Measurements from ENCODE around the gene FCMR.

Gene FCMR

DNA sequence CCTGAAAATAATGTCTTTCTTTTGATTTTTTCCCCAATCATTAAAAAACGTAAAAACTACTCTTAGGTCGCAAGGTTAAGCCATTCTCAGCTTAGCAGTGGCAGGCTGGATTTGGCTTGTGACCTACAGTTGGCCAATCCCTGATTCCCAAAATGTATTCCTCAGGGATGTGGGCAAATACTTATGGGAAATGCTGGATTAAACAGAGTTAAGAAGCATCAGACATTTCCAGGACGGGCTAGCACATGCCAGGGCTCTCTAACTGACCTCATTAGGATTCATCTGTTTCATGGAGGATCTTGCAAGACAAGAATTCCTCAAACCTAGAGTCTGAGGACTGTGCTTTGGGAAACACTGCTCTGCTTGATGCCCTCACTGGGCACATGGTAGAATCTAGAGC lies 25.5 kb downstream of the FCMR start:
- no peak for TF ChIP-seq CTCF (IDR thresholded peaks at IDR 0.05; ENCODE audit: low read depth, low read length, missing control alignments)
- DNase-seq (ENCODE audit: low read depth), result no peak
- no peak overlapping the region for H3K4me3 ChIP-seq (ENCODE audit: low read depth, low read length)

- no peak for DNase-seq (ENCODE audit: low read depth)
- H3K4me3 ChIP-seq (ENCODE audit: low read depth, low read length), result no peak overlapping the region
- TF ChIP-seq CTCF (IDR thresholded peaks at IDR 0.05; ENCODE audit: low read depth, low read length, missing control alignments), result no peak
Measured at GRCh38 chr1:206895837-206896242, 25.9 kb downstream of the FCMR start.

DNA sequence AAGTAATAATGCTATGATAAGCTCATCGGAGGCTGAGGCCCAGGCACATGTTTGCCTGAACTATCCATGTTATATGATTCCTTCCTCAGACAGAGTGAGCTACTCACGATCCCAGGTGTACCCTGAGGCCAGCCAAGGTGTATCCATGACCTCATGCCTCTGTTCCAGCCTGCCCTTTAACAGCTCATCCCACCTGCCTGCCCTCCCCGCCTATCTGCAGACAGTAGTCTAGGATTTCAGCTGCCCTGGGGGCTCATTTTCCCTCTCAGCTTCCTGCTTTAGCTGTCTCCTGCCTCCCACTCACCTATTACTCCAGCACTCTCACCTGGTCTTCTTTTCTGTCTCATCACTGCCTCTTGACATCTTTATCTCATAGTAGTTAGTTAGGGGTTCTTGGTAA lies 26.4 kb downstream of the FCMR start:
- TF ChIP-seq CTCF (IDR thresholded peaks at IDR 0.05; ENCODE audit: low read depth, low read length, missing control alignments), result no peak
- no peak for DNase-seq (ENCODE audit: low read depth)
- H3K4me3 ChIP-seq (ENCODE audit: low read depth, low read length), result no peak overlapping the region

DNA sequence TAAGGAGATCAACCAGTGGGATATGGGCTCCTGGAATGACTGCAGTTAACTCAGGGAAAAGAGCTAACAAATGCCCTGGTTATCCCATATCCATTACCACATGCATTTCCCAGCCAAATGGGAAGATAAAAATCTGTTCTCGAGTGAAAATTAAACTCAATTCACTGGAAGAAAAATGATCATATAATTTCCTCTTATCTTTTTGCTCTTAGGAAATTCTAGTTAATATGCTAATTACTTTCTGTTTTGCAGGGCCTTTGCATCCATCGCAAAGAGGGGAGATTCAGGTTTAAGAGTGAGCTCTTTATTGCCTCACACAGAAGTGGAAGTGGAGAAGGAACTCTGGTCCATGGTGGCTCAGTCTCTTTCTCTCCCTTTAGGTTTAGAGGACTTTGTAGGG lies 28.4 kb downstream of the FCMR start:
- no peak for TF ChIP-seq CTCF (IDR thresholded peaks at IDR 0.05; ENCODE audit: low read depth, low read length, missing control alignments)
- no peak for DNase-seq (ENCODE audit: low read depth)
- no peak overlapping the region for H3K4me3 ChIP-seq (ENCODE audit: low read depth, low read length)

DNA sequence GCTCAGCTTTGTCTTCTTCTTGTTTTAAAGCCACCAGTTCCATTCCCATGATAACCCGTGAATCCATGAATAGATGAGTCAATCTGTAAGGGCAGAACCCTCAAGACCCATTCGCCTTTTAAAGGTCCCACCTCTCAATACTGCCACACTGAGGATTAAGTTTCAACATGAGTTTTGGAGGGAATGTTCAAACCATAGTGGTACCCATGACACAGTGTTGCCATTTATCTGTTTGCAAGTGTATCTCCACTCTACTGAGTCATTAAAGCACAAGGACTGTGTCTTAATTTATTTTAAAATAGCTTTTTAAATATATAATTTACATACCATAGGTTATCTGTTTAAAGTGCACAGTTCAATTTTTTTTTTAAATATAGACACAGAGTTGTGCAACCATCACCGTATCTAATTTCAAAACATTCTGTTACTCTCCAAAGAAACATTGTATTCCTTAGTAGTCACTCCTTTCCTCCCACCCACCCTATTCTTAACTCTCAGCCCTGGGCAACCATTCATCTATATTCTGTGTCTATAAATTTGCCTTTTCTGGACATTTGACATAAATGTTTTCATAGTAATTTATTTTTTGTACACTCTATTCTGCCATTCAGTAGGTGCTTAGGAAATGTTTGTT lies 29.3 kb downstream of the FCMR start:
- no peak for TF ChIP-seq CTCF (IDR thresholded peaks at IDR 0.05; ENCODE audit: low read depth, low read length, missing control alignments)
- no peak overlapping the region for H3K4me3 ChIP-seq (ENCODE audit: low read depth, low read length)
- DNase-seq (ENCODE audit: low read depth), result no peak

DNA sequence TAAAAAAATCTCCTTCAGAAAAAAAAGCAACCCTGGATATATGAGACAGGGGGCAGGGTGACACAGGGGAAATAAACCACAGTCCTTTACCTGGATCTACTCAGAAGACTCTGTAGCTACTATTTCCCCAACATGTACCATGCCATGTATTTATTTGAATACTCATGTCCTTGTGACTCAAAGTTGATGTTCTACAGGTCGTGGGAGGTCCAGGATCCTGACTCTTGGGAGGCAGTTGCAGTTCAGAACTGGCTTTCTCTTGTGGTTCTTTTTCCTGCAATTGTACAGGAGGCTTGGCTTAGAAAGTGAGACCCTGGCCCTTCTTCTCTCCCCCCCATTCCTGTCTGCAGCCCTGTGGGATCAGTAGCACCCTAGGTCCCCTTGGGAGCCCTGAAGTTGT lies 30.3 kb downstream of the FCMR start:
- no peak for TF ChIP-seq CTCF (IDR thresholded peaks at IDR 0.05; ENCODE audit: low read depth, low read length, missing control alignments)

More for the DNA sequence above, 30.3 kb downstream of the FCMR start:
- no peak overlapping the region for H3K4me3 ChIP-seq (ENCODE audit: low read depth, low read length)
- DNase-seq (ENCODE audit: low read depth), result no peak
